HG02885 (cell line): Measurements from ENCODE around the gene KDSR.

ENCODE experiments used
- ATAC-seq: cut with Tn5 transposase; IDR thresholded peaks from one replicate; pipeline ENCODE4 v1.9.1; 2021; ENCODE audit warnings: mild to moderate bottlenecking; ENCODE audit not compliant: unreplicated experiment, poor library complexity

KDSR gene

GRCh38 chr18:63290166-63290820 is 76.7 kb downstream of the KDSR start:
- ATAC-seq: no peak

GRCh38 chr18:63288311-63288710 is 78.7 kb downstream of the KDSR start:
- ATAC-seq: no peak

DNA sequence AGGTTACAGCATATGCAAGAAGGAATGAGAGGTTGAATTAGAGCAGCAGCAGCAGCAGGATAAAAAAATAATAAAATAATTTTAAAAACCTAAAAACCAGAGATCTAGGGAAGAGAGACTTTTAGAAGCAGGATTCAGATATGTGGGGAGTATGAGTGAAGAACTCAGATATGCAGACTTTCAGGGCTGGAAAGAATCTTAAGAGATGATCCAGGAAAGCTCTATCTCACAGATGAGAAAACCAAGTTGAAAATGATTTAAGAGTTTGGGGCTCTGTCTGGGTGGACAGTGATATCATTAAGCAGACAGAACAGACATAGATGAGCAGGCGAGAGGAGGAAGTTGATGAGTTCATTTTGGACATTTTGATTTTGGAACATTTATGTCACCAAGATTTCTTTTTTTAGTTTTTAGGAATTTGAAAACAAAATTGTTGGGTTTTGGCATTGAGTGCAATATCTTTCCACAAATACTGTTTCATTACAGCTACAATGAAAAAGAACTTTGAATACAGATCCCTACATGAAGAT is 79.2 kb downstream of the KDSR start:
- ATAC-seq: no peak

- no peak for ATAC-seq
Measured at GRCh38 chr18:63286926-63287325, 80.1 kb downstream of the KDSR start.

GRCh38 chr18:63284827-63285733 is 81.9 kb downstream of the KDSR start:
- peak; percentile 98 for ATAC-seq

DNA sequence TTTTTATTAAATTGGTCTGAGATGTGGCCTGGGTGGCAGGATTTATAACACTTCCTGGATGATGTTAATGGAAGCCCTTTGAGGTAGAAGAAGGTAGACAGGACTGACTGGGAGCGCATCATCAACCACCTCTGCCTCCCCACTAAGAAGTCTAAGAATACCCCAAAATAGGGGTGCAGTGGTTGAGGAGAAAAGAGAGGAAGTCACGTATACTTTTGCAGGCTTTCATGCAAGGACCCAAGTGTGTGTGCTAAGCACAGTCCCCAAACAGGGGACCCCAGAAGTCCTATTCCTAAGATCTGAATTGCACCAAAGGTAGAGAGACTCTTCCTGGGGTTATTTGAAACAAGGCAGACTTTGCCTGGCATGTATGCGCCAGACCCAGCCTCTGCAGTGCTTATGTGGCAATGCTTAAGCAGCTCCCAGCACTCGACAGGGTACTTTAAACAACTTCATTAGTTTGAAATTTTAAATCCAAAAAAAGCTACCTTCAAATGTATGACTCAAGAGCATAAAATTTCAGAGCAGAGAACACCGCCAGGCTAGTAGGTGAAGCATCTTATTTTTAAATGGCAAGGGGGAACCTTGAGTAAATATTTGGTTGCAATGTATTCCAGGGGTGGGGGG is 82.7 kb downstream of the KDSR start:
- ATAC-seq: no peak

- no peak for ATAC-seq
Measured at GRCh38 chr18:63283305-63284094, 83.5 kb downstream of the KDSR start.

DNA sequence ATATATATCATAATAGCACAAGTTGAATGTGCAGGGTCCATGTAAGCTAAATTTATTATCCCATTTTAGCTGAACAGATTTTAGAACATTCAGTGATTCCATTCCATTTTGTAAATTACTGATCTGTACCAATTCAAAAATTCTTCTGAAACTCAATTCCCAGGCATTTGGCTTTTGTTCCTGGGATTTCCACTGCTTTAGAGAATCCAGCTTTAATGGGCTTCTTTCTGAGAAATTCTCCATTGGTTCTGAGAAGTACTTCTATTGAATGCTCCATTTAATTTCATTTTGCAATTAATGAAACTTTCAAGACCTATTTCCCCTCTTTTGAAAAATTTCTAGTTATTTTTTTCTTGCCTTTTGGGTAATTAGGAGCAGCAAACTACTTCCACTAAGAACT is 84.2 kb downstream of the KDSR start:
- no peak for ATAC-seq
